ENCODE data around the gene DLGAP1. TPM values are rescaled to one million over a fixed set of nuclear protein-coding genes. Genes with fewer than 3 reads are reported as not detected.
A peak's percentile ranks its signal among the peaks of the same experiment; 100 is the strongest.

DLGAP1 gene
- total RNA-seq, 1 donor from 2014 or later, result 0.63 TPM

- H3K4me3 ChIP-seq (ENCODE audit: low read depth, low read length), result no peak overlapping the region
- no peak for DNase-seq (ENCODE audit: low read depth)
- TF ChIP-seq CTCF (conservative IDR thresholded peaks at IDR 0.05; ENCODE audit: low read depth, low read length), result no peak
Observed at GRCh38 chr18:4200399-4200798, 254.7 kb downstream of the DLGAP1 start.

- H3K4me3 ChIP-seq (ENCODE audit: low read depth, low read length), result no peak overlapping the region
- TF ChIP-seq CTCF (conservative IDR thresholded peaks at IDR 0.05; ENCODE audit: low read depth, low read length), result no peak
- no peak for DNase-seq (ENCODE audit: low read depth)
Observed at GRCh38 chr18:4198956-4199355, 256.2 kb downstream of the DLGAP1 start.

GRCh38 chr18:4196351-4196750 is 258.8 kb downstream of the DLGAP1 start:
- DNase-seq (ENCODE audit: low read depth), result no peak
- no peak overlapping the region for H3K4me3 ChIP-seq (ENCODE audit: low read depth, low read length)
- TF ChIP-seq CTCF (conservative IDR thresholded peaks at IDR 0.05; ENCODE audit: low read depth, low read length), result no peak

GRCh38 chr18:4193086-4193485 is 262.0 kb downstream of the DLGAP1 start:
- no peak overlapping the region for H3K4me3 ChIP-seq (ENCODE audit: low read depth, low read length)
- no peak for DNase-seq (ENCODE audit: low read depth)
- TF ChIP-seq CTCF (conservative IDR thresholded peaks at IDR 0.05; ENCODE audit: low read depth, low read length), result no peak

GRCh38 chr18:4181882-4182568 is 273.1 kb downstream of the DLGAP1 start:
- H3K4me3 ChIP-seq (ENCODE audit: low read depth, low read length), result no peak overlapping the region
- DNase-seq (ENCODE audit: low read depth), result no peak
- TF ChIP-seq CTCF (conservative IDR thresholded peaks at IDR 0.05; ENCODE audit: low read depth, low read length), result peak; percentile 41

GRCh38 chr18:4181086-4181485 is 274.0 kb downstream of the DLGAP1 start:
- H3K4me3 ChIP-seq (ENCODE audit: low read depth, low read length), result no peak overlapping the region
- TF ChIP-seq CTCF (conservative IDR thresholded peaks at IDR 0.05; ENCODE audit: low read depth, low read length), result no peak
- no peak for DNase-seq (ENCODE audit: low read depth)
